NCI-H446 (cell line): ENCODE measurements around the gene GDF15.

Experiments used
- DNase-seq, 2 experiments: peaks; one replicate each; lab custom pipeline; 2025; lab: John Stamatoyannopoulos, UW

Gene GDF15

GRCh38 chr19:18419195-18419698, 33.3 kb downstream of the GDF15 start, which contains the start of gene SSBP4:
TSS of gene SSBP4 (plus strand) at chr19:18419398. CDS start at chr19:18419649, 251 bp downstream.
- DNase-seq = peak; percentile 36 to 87

GRCh38 chr19:18419699-18420460, 33.9 kb downstream of the GDF15 start:
- peak in 1 of 2 experiments; percentile 46 for DNase-seq

GRCh38 chr19:18420930-18421329, 35.0 kb downstream of the GDF15 start:
- no peak for DNase-seq

DNA sequence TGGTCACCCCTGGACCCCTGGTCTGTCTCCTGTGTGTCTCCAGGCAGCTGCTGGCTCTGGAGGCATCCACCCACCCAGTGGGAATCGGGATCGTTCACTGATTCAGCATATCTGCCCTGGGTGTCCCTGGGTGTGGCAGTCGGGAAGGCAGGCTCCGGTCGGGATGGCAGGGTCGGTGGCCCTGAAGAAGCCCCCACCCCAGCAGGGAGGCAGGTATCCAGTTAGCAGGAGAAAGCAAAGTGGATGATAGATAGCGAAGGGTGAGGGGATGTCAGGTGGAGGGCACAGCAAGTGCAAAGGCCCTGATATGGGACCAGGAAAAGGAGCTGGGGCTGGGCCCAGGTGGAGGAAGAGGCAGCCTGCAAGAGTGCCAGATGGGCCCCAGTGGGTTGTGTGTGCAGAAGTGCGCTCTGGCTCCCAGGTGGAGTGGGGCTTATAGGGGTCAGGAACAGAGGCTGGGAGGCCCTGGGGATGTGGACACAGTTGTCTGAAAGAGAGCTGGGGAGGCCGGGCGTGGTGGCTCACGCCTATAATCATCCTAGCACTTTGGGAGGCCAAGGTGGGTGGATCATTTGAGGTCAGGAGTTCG, 35.5 kb downstream of the GDF15 start:
- no peak for DNase-seq

DNA sequence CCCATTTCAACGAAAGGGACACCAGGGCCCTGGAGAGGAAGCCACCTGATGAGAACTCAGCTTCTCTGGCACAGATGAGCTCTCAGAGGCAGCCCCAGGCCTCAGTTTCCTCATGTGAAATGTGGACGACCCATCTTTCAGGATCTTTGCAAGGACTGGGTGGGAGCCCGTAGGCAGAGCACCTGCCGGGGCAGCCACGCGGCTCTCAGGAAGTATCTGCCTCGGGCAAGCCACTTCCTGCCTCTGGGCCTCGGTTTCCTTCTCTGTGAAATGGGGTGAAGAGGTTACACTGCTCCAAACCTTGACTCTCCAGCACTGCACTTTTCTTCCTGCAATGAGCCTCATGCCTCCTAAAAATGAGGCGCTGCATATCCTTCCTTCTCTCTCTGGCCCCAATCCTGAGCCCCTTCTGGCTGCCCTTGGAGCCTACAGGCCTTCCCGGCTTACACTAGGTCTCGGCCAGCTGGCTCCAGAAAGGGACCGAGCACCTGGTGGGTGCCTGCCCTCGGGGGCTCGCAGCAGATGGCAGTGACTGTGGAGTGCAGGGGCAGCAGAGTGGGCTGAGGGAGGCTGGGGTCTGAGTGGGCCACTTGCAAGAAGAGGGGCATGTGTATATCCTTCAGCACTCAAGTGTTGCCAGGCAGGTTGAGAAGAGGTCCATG, 36.7 kb downstream of the GDF15 start:
- DNase-seq = no peak

DNA sequence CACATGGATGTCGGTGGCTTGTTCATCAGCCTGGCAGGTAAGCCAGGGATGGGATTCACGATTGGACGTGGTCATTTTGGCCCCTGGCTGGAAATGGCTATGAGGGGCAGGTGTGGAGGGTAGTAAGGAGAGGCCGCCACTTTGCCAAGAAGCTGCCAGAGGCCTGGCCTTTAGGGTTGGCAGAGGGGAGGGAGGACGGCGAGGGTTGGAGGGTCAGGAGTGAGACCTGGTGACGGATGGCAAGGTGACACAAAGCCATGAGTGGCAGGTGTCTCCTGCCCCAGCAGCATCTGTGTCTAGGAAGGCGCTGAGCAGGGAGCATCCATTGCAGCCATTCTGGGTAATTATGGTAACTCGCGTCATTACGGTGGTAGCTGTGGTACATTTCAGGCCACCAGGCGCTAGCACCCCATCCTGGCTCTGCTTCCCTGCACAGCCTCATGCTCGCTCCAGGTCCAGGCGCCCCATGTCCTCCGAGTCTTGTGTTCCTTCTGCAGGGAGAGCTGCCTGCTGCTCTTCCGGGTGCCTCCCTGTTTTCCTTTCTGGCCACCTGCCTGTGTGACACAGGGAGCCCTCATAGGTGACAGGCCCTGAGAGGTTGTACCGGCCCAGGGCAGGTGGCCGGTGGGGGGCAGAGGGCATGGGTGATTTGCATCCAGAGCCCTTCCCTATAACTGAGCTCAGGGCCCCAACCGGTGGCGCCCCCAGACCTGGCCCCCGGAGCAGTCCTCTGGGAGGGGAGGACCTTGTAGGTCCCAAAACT, 37.5 kb downstream of the GDF15 start:
- no peak for DNase-seq

DNA sequence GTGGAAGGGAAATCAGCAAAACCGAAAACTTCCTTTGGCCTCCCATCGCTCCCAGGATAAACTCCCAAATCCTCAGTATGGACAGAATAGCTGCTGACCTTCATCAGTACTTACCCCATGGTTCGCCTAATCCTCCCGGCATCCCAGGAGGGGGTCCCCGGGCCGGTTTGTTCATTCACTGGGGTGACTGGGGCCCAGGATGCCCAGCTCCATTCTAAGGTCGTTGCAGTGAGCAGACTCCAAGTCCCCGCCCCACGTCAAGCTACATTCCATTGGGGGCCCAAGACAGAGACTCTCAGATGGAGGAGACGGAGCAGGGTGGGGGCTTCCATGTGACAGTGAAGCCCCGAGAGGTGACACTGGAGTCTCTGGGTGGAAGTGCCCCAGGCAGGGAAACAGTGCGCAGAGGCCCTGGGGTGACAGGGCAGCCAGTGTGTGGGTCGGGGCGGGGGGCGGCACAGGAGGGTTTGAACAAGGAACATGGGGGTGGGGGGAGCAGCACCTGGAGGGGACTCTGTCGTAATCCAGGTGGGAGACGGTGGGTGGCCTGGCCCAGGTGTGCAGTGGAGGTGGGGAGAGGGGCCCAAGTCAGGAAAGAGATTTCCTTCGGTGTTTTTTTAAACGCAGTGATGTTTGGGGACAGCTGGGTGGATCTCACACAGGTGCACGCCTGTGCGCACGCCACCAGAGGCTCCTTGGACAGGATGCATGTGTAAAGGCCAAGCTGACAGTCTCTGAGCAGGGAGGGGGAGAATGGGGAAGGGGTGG, 38.3 kb downstream of the GDF15 start:
- DNase-seq = no peak

DNA sequence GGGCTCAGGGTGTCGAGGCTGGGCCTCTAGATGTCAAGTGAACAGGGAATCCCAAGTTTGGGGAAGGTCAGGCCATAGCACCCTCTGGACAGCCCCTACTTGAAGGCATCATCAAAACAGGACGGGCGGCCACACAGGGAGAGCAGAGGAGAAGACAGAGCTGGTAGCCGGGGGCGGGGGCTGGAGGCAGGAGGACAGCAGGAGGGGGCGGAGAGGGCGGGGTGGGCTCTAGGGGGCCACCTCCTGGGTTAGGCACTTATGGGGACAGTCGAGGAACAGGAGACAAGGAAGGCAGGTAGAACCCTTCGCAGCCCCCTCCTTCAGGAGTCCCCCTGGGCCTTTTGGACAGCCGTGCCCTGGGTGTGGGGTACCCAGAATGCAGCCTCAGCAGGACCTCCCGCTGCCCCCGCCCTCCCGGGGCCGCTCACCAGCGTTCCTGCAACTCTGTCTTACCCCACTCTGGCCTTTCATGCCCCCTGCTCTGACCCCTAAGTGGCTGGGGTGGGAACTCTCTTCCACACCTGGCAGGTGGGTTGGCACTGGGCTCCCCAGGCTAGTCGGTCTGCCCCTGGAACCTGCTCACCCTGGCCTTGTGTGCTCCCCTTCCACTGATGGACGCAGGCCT, 39.0 kb downstream of the GDF15 start:
- no peak for DNase-seq

DNA sequence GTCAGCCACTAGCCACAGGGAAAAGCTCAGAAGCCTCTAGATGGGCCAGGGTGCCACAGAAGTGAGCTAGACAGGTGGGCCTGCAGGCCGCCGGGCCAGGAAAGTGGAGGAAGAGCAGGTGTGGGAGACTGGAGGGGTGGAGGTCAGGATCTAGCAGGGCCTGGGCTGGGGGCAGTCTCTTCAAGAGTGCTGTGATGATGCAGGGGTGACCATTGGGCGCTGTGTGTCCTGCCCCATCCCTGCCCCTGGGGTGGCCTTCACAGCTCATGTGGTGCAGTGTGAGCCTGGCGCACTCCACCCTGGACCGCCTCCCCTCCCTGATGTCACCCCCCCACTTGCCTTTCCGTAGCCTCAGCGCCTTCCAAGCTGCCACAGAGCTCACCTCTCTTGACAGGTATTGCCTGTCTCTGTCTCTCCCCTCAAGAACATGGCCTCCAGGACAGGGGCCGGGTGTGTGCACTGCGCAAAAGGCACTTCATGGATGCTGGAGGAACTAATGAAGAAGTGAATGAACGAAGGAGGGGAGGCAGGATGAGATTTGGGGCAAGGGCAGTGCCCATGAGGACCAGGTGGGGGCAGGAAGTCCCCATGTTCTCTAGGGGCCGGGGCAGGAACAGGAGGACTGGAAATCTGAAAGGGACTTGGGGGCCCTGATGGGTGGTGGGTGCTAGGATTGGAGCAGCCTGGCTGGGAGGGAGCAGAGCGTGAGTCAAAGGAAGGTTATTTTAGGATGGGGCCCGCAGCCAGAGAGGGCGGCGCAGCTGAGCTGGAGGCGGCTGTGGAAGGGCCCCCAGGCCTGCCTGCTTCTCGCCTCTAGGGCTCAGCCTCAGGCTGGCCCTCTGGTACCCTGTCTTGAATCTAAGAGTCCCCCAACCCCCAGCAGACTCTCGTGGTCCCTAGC, 39.8 kb downstream of the GDF15 start:
- DNase-seq = no peak

DNA sequence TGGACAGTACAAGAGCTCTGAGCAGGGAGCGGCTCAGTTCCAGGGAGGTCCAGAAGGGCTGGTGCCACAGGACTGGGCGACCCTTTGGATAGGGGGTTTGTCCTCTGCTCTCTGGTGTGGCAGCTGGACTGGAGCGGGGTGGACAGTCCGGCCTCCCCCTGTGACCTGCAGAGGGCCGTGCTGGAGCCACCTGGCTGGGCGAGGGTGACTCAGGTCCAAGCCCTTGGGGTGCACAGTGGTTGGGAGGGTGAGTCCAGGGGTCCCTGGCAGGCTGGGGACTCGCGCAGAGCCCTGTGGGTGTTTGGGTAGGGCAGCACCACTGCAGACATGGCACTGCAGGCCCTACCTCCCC, 40.4 kb downstream of the GDF15 start:
- DNase-seq = no peak

- DNase-seq = no peak
Observed at GRCh38 chr19:18427080-18427742, 41.3 kb downstream of the GDF15 start.

GRCh38 chr19:18427743-18428113, 41.8 kb downstream of the GDF15 start:
- DNase-seq = no peak

- no peak for DNase-seq
Observed at GRCh38 chr19:18428173-18428786, 42.3 kb downstream of the GDF15 start.

GRCh38 chr19:18428787-18429674, 43.1 kb downstream of the GDF15 start:
- no peak for DNase-seq

- no peak for DNase-seq
Observed at GRCh38 chr19:18429717-18430416, 43.9 kb downstream of the GDF15 start.

GRCh38 chr19:18430417-18431144, 44.6 kb downstream of the GDF15 start:
- no peak for DNase-seq
